Ectodermal cell (in vitro differentiated cells): ENCODE measurements around the gene NRL.
A peak's percentile ranks its signal among the peaks of the same experiment; 100 is the strongest.

Experiments used
- H3K27ac ChIP-seq: 2 replicates; pipeline ENCODE4 v1.7.0; 2013; ENCODE audit warnings: mild to moderate bottlenecking, low read depth, low read length; ENCODE audit not compliant: insufficient read depth, poor library complexity, severe bottlenecking
- H3K27me3 ChIP-seq: 2 replicates; pipeline ENCODE4 v1.7.0; 2013; ENCODE audit warnings: mild to moderate bottlenecking, low read length; ENCODE audit not compliant: insufficient read depth, control insufficient read depth, poor library complexity, severe bottlenecking
- H3K36me3 ChIP-seq: one replicate; pipeline ENCODE4 v1.7.0; 2013; ENCODE audit warnings: low read length; ENCODE audit not compliant: control insufficient read depth, insufficient read depth
- H3K4me1 ChIP-seq: one replicate; pipeline ENCODE4 v1.7.0; 2013; ENCODE audit warnings: low read length; ENCODE audit not compliant: control insufficient read depth, insufficient read depth
- H3K4me3 ChIP-seq: 2 replicates; pipeline ENCODE4 v1.7.0; 2013; ENCODE audit warnings: low read depth, low read length, control low read depth; ENCODE audit not compliant: insufficient read depth
- H3K9me3 ChIP-seq: 2 replicates; pipeline ENCODE4 v1.7.0; 2013; ENCODE audit warnings: mild to moderate bottlenecking, low read length, moderate library complexity; ENCODE audit not compliant: control insufficient read depth
- WGBS, 2 experiments: methylation state at CpG; one replicate each; pipeline ENCODE4 v1.1.7; 2013; ENCODE audit warnings: missing lambda C conversion rate in 2 of 2; 5-methylcytosine and 5-hydroxymethylcytosine counted together

Gene NRL

GRCh38 chr14:24123424-24124417 lies 9.0 kb upstream of the NRL start:
- Histone ChIP-seq H3K27me3 (no peaks in the 10 kb centered on the region), H3K9me3 (no peaks in the 10 kb centered on the region), H3K27ac (no peak overlapping the region), H3K4me1 (no peaks in the 10 kb centered on the region), H3K36me3 (peaks cover 22% of the 10 kb centered on the region), H3K4me3 (no peak overlapping the region)
- 89 to 93% methylated on average over 9 of the region's 9 CpGs for WGBS, 2 experiments

GRCh38 chr14:24122898-24123297 lies 8.1 kb upstream of the NRL start:
- H3K36me3 ChIP-seq, result peaks cover 29% of the 10 kb centered on the region
- 94 to 96% methylated on average over 8 of the region's 8 CpGs for WGBS, 2 experiments
- H3K4me1 ChIP-seq, result no peaks in the 10 kb centered on the region
- H3K9me3 ChIP-seq, result no peaks in the 10 kb centered on the region
- no peak overlapping the region for H3K4me3 ChIP-seq
- H3K27me3 ChIP-seq, result no peaks in the 10 kb centered on the region
- no peak overlapping the region for H3K27ac ChIP-seq

GRCh38 chr14:24122416-24122815 lies 7.7 kb upstream of the NRL start:
- Histone ChIP-seq H3K27me3 (no peaks in the 10 kb centered on the region), H3K36me3 (peaks cover 33% of the 10 kb centered on the region), H3K4me3 (no peak overlapping the region), H3K9me3 (no peaks in the 10 kb centered on the region), H3K4me1 (no peaks in the 10 kb centered on the region), H3K27ac (no peak overlapping the region)
- 90 to 97% methylated on average over 4 of the region's 4 CpGs for WGBS, 2 experiments

GRCh38 chr14:24121210-24121609 lies 6.5 kb upstream of the NRL start:
- Histone ChIP-seq H3K4me1 (no peaks in the 10 kb centered on the region), H3K4me3 (no peak overlapping the region), H3K9me3 (no peaks in the 10 kb centered on the region), H3K27ac (no peak overlapping the region), H3K36me3 (peaks cover 38% of the 10 kb centered on the region), H3K27me3 (no peaks in the 10 kb centered on the region)
- 93% methylated on average over 8 of the region's 8 CpGs for WGBS, 2 experiments

GRCh38 chr14:24119691-24120090 lies 4.9 kb upstream of the NRL start:
- 95 to 98% methylated on average over 6 of the region's 6 CpGs for WGBS, 2 experiments
- H3K27me3 ChIP-seq, result no peaks in the 10 kb centered on the region
- peaks cover 38% of the 10 kb centered on the region for H3K36me3 ChIP-seq
- H3K27ac ChIP-seq, result no peak overlapping the region
- no peaks in the 10 kb centered on the region for H3K4me1 ChIP-seq
- no peaks in the 10 kb centered on the region for H3K9me3 ChIP-seq
- no peak overlapping the region for H3K4me3 ChIP-seq

- H3K9me3 ChIP-seq, result no peaks in the 10 kb centered on the region
- H3K27ac ChIP-seq, result no peak overlapping the region
- H3K27me3 ChIP-seq, result no peaks in the 10 kb centered on the region
- no peak overlapping the region for H3K4me3 ChIP-seq
- no peaks in the 10 kb centered on the region for H3K4me1 ChIP-seq
- peaks cover 31% of the 10 kb centered on the region for H3K36me3 ChIP-seq
- WGBS, 2 experiments, result 93 to 94% methylated on average over 6 of the region's 6 CpGs
Measured at GRCh38 chr14:24117179-24117578, 2.4 kb upstream of the NRL start.

- Histone ChIP-seq H3K4me1 (no peaks in the 10 kb centered on the region), H3K36me3 (peaks cover 29% of the 10 kb centered on the region), H3K4me3 (no peak overlapping the region)
Measured at GRCh38 chr14:24116128-24116814, 1.5 kb upstream of the NRL start.

GRCh38 chr14:24115422-24116127 lies 826 bp upstream of the NRL start:
- H3K4me1 ChIP-seq, result no peaks in the 10 kb centered on the region
- no peak overlapping the region for H3K27ac ChIP-seq
- WGBS, 2 experiments, result 7 to 9% methylated on average over 14 of the region's 14 CpGs
- H3K4me3 ChIP-seq, result peak overlapping the region; percentile 91
- H3K9me3 ChIP-seq, result no peaks in the 10 kb centered on the region
- H3K27me3 ChIP-seq, result no peaks in the 10 kb centered on the region
- H3K36me3 ChIP-seq, result peaks cover 25% of the 10 kb centered on the region

More at GRCh38 chr14:24116128-24116814, 1.5 kb upstream of the NRL start:
- Histone ChIP-seq H3K9me3 (no peaks in the 10 kb centered on the region), H3K27me3 (no peaks in the 10 kb centered on the region), H3K27ac (no peak overlapping the region)
- 89 to 95% methylated on average over 6 of the region's 6 CpGs for WGBS, 2 experiments

GRCh38 chr14:24113801-24114531 lies 783 bp downstream of the NRL start:
- Histone ChIP-seq H3K4me3 (peak overlapping the region; percentile 91), H3K9me3 (no peaks in the 10 kb centered on the region), H3K4me1 (no peaks in the 10 kb centered on the region), H3K27me3 (no peaks in the 10 kb centered on the region), H3K27ac (peak overlapping the region; percentile 89), H3K36me3 (peaks cover 18% of the 10 kb centered on the region)
- 0 to 1% methylated on average over 42 of the region's 42 CpGs for WGBS, 2 experiments
